DMS79 treated with DMSO at 0.1 percent for 48 hours (cell line): ENCODE data around the gene PDE9A.
A peak's percentile ranks its signal among the peaks of the same experiment; 100 is the strongest.
"Not testable (repeated sequence)": the region's sequence is repeated elsewhere in the genome, so short reads cannot be mapped to it uniquely, and the experiment has no call there.

Experiments used
- DNase-seq: peaks from one replicate; lab custom pipeline; 2025; lab: John Stamatoyannopoulos, UW

PDE9A gene

GRCh38 chr21:42690586-42690985, 37.2 kb downstream of the PDE9A start:
- DNase-seq = no peak

DNA sequence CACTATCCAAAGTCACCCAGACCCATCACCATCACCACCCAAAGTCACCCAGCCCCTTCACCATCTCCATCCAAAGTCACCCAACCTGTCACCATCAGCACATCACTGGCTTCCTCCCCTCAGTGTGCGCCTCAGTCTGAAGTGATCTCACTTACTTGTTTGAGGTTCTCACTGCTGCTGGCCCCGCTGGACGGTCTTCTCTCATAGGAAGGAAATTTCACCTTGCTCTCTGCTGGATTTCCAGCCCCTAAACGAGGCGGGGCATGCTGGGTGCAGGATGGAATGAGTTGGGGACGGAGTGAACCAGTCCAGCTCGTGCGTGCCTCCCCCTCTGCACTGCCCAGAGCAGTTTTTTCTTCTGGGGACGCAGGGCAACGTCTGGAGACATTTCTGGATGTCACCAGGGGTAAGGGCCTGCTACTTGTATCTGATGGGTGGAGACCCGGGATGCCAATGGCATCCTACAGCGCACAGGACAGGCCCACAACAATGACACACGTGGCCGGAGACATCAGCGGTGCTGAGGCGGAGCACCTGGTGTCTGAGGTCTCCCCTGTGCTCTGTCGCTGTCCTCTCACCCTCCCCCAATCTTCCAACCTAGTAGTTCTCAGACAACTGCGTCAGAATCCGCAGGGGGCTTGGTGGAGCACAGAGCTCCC, 38.6 kb downstream of the PDE9A start:
- no peak for DNase-seq

- no peak for DNase-seq
Observed at GRCh38 chr21:42692688-42693087, 39.3 kb downstream of the PDE9A start.

GRCh38 chr21:42694751-42695696, 41.6 kb downstream of the PDE9A start:
- DNase-seq = no peak

DNA sequence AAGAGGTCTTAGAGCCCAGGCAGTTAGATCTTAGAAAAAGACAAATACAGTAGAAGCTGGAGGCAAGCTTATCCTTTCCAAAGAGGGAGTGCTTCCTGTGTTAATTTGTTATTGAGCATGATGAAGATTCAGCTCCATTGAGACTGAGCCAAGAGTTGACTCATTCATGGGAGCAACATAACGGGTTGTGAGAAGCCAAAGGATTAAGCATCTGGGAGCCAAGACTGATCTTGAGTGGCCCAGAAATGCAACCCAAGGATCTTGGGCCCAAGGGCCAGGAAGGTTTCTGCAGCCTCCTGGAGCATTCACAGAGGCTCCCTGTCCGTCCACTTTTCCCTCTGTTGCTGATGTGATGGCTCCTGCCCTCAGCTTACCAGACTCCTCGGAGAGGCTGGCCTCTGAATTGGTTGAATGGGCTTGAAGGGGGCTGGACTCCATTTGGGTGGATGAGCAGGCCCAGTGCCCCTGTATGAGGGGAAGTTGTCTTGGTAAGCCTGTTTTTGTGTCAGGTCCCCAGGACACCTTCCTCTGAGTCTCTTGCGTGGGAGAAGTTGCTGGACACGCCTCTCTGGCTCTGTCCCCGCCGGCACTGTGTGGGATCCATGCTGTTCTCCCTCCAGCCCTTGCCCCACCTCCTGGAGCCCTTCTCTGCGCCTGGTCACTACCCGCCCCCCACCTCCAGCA, 42.4 kb downstream of the PDE9A start:
- peak; percentile 12 for DNase-seq

DNA sequence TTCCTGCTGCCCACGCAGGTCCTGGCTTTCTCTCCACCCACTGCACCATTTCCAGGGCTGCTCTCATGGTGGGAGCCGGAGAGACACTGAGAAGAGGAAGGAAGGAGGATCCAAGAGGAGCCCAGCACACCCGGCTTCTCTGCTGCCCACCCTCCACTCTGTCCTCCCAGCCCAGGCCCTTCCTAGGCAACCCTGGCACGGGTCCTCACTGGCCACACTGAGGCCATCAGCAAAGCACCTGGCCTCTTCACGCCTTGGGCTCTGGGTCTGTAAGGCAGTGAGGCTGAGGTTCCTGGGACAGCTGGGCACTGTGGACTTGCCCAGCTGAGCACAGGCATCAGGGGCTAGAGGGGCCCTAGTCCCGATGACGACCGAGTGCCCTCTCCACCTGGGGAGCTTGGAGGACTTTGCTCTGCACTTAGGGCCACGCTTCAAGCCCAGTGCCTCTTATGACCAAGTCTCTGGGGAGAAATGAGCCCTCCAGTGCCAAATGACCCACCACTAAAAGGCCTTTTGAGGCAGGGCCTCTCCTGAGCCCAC, 43.1 kb downstream of the PDE9A start:
- peak; percentile 49 for DNase-seq

- DNase-seq = no peak
Observed at GRCh38 chr21:42698733-42699132, 45.3 kb downstream of the PDE9A start.

- DNase-seq = no peak
Observed at GRCh38 chr21:42699196-42699595, 45.8 kb downstream of the PDE9A start.

- DNase-seq = no peak
Observed at GRCh38 chr21:42701706-42702456, 48.5 kb downstream of the PDE9A start.

DNA sequence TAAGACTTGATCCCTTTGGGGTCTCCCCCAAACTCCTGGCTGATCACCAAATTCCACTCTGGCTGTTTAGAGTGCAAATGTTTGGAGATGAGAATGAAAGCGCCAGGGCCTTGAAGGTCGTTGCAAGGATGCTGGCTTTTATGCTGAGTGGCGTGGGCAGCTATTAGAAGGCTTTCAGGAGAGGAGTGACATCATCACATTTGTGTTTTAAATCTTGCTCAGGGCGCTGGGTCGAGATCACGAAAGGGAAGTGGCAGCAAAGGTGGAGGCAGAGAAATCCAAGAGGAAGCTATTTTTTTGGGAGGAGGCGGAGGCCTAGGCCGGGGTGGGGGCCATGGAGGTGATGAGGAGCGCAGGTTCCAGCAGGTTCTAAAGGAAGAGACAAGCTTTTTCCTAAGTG, 49.3 kb downstream of the PDE9A start:
- DNase-seq = no peak

DNA sequence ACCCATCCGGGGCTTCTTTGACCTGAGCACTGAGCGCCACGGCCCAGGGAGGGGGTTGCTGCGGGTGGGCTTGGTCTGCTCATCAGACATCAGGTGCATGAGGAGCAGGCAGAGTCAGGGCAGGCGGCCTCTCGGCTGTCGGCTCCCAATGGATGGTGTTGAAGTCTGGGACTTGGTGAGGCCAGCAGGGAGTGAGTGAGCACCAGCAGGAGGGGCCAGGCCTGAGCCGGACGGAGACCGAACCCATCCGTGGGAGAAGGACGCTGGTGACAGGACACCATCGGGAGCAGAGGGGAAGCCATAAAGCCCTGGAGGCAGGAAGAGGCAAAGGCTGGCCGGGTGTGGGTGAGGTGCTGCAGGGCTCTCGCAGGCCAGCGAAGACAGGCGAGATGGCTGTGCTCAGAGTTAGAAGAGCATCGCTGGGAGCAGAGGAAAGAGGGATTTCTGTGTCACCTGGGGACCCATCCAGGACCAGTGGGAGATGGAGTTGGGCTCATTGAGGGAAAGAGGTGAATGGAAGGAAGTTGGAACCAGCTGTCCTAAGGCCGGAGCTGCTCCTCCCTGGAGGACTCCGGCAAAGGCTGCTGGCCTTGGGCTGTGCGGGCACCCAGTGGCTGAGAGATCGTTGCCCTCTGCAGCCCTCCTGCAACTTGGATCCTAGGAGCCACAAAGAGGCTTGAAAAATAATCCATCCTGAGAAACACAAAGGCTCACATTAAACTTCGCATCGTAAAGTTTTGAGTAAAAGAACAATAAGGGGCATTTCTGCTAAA, 49.9 kb downstream of the PDE9A start:
- no peak for DNase-seq

- DNase-seq = no peak
Observed at GRCh38 chr21:42703965-42704364, 50.5 kb downstream of the PDE9A start.

- no peak for DNase-seq
Observed at GRCh38 chr21:42704861-42705260, 51.4 kb downstream of the PDE9A start.

GRCh38 chr21:42705346-42705745, 51.9 kb downstream of the PDE9A start:
- DNase-seq = no peak

- DNase-seq = no peak
Observed at GRCh38 chr21:42705746-42706374, 52.4 kb downstream of the PDE9A start.

- DNase-seq = no peak
Observed at GRCh38 chr21:42706765-42707164, 53.3 kb downstream of the PDE9A start.

GRCh38 chr21:42707207-42707830, 53.9 kb downstream of the PDE9A start:
- DNase-seq = no peak

DNA sequence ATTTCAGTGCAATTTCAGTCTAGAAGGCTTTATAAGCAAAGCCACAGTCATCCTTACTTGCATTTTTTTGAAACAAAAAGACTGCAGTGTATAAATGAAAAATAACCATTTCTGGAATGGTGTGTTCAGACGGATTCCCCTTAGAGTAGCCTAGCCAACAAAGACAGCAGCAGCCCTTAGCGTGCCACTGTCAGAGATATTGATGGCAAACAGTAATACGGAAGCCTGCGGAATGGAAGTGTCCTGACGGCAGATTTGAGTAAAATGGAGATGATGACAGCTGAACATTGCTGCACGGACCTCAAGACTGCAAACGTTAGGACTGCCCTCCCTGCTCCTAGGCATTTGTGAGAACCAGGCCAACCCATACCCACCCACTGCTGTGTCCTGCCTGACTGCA, 54.7 kb downstream of the PDE9A start:
- DNase-seq = no peak

DNA sequence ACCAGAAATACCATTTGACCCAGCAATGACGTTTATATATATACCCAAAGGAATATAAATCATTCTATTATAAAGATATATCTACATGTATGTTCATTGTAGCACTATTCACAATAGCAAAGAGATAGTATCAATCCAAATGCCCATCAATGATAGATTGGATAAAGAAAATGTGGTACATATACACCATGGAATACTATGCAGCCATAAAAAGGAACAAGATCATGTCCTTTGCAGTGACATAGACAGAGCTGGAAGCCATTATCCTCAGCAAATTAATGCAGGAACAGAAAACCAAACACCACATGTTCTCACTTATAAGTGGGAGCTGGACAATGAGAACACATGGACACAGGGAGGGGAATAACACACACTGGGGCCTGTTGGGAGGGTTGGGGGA, 55.5 kb downstream of the PDE9A start:
- not testable (repeated sequence) for DNase-seq

DNA sequence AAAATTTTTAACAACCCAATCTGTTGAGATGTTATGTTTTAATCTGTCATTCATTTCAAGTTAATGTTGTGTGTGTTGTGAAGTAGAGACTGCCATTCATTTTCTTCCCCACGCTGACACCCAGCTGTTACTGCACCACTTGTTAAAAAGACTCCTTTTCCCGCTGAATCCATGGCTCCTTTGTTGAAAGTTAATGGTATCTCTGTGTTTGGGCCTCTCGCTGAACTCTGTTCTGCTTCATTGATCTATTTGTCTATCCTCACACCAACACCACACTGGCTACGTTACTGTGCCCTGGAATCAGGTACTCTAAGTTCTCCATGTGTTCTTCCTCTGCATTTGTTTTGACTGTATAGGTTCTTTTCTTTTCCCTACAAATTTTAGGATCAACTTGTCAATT, 58.2 kb downstream of the PDE9A start:
- DNase-seq = no peak
